ENCODE results near the gene AMPD3. TPM values are rescaled to one million over a fixed set of nuclear protein-coding genes. Genes with fewer than 3 reads are reported as not detected.

AMPD3 gene
- total and polyA plus RNA-seq, 2 of the 13 experiments (the other 11 are each of a cell fraction or from before 2014, with no cell fraction given) = 0.33 to 2.3 TPM

GRCh38 chr11:10540915-10541560 lies 86.0 kb downstream of the AMPD3 start, which contains the start of gene RNF141 (continued):
- no peak for TF ChIP-seq GMEB2 (CRISPR knock-in tag; IDR thresholded peaks at IDR 0.05; ENCODE audit: low read depth)
- no peak for TF ChIP-seq MAFK (conservative IDR thresholded peaks at IDR 0.05 in 1 of 2, IDR thresholded peaks at IDR 0.05 in 1 of 2; ENCODE audit: low read length in 2 of 2)
- no peak for TF ChIP-seq JUNB (CRISPR knock-in tag; IDR thresholded peaks at IDR 0.05; ENCODE audit: borderline replicate concordance)
- TF ChIP-seq REXO4 (CRISPR knock-in tag; IDR thresholded peaks at IDR 0.05; ENCODE audit: borderline replicate concordance) = no peak
- 0 out of 2 replicates have a peak, but pooled peaks have one; percentile 52 for TF ChIP-seq ZNF567 (CRISPR knock-in tag; IDR thresholded peaks at IDR 0.05; ENCODE audit: borderline replicate concordance)
- TF ChIP-seq ZNF251 (CRISPR knock-in tag; IDR thresholded peaks at IDR 0.05) = no peak
- peak; percentile 96 for TF ChIP-seq UBTF (CRISPR knock-in tag; IDR thresholded peaks at IDR 0.05)
- 0 out of 2 replicates have a peak, but pooled peaks have one; percentile 3 for TF ChIP-seq ZNF691 (CRISPR knock-in tag; IDR thresholded peaks at IDR 0.05; ENCODE audit: borderline replicate concordance, low read depth)
- no peak for TF ChIP-seq TOE1 (CRISPR knock-in tag; IDR thresholded peaks at IDR 0.05)
- peak; percentile 65 for TF ChIP-seq EED (CRISPR knock-in tag; IDR thresholded peaks at IDR 0.05)
- no peak for TF ChIP-seq DDIT3 (CRISPR knock-in tag; IDR thresholded peaks at IDR 0.05)
- peak; percentile 82 for TF ChIP-seq MYPOP (CRISPR knock-in tag; IDR thresholded peaks at IDR 0.05)
- TF ChIP-seq USF2 (IDR thresholded peaks at IDR 0.05; ENCODE audit: low read depth, low read length) = no peak
- TF ChIP-seq USF2 (CRISPR knock-in tag; IDR thresholded peaks at IDR 0.05; ENCODE audit: borderline replicate concordance) = no peak; the same call in 1 of the 2 replicates
- no peak for TF ChIP-seq EHMT2 (IDR thresholded peaks at IDR 0.05; ENCODE audit: borderline replicate concordance, low read depth, low read length)
- no peak for TF ChIP-seq RCOR2 (CRISPR knock-in tag; IDR thresholded peaks at IDR 0.05)
- TF ChIP-seq SRSF1 (optimal IDR thresholded peaks at IDR 0.05; ENCODE audit: low read depth, low read length) = peak; percentile 85

Data from HepG2 (cell line).